Spinal cord (tissue), 10 donors: ENCODE data around the gene CYTIP. TPM values are rescaled to one million over a fixed set of nuclear protein-coding genes. Genes with fewer than 3 reads are reported as not detected.

Experiments
- DNase-seq, 6 donors: peaks; one replicate each; pipeline versions ENCODE4 v3.0.0 to v3.0.0-alpha.2; 2013 to 2015; ENCODE audit warnings: low spot score in 6 of 6, low read depth in 4 of 6
- H3K27ac ChIP-seq: one replicate; pipeline ENCODE4 v1.5.1; 2013; ENCODE audit warnings: low read depth, low read length, control low read depth
- H3K27me3 ChIP-seq: one replicate; pipeline ENCODE4 v1.6.1; 2013; ENCODE audit warnings: low read length; ENCODE audit not compliant: control insufficient read depth, insufficient read depth
- H3K36me3 ChIP-seq: one replicate; pipeline ENCODE4 v1.6.1; 2013; ENCODE audit warnings: low read length; ENCODE audit not compliant: control insufficient read depth, insufficient read depth
- H3K4me1 ChIP-seq: one replicate; pipeline ENCODE4 v1.6.1; 2013; ENCODE audit warnings: low read length; ENCODE audit not compliant: control insufficient read depth, insufficient read depth
- H3K4me3 ChIP-seq: one replicate; pipeline ENCODE4 v1.5.1; 2013; ENCODE audit warnings: low read depth, low read length, control low read depth
- H3K9me3 ChIP-seq: one replicate; pipeline ENCODE4 v1.6.1; 2013; ENCODE audit warnings: low read length; ENCODE audit not compliant: control insufficient read depth, insufficient read depth
- WGBS: methylation state at CpG from one replicate; pipeline ENCODE4 v1.1.5; 2013; ENCODE audit warnings: missing lambda C conversion rate; ENCODE audit not compliant: insufficient coverage; 5-methylcytosine and 5-hydroxymethylcytosine counted together
- polyA plus RNA-seq, 2 donors: library from polyadenylated mRNA; unstranded; fragments of 120-200 nt; gene quantifications; one replicate each; pipeline ENCODE4 v1.2.1, GENCODE V29; 2013; ENCODE audit not compliant: insufficient read length in 2 of 2
- total RNA-seq, 2 donors: library from RNA; depleted of rRNA in 1 of 2; stranded (reverse); fragments of 120-200 nt in 1 of 2; fragments of >200 nt in 1 of 2; gene quantifications; one replicate each; pipeline versions ENCODE4 v1.2.3 to v1.2.4, GENCODE V29; 2013 to 2014
- donor health status: healthy.

The CYTIP gene
- total and polyA plus RNA-seq, 4 donors = 0.54 to 5.9 (median 0.98) TPM

GRCh38 chr2:157428500-157429175 lies 15.3 kb downstream of the CYTIP start:
- Histone ChIP-seq H3K4me1 (no peaks in the 10 kb centered on the region), H3K4me3 (no peak overlapping the region), H3K27ac (no peak overlapping the region), H3K27me3 (no peaks in the 10 kb centered on the region), H3K36me3 (no peaks in the 10 kb centered on the region), H3K9me3 (peaks cover 7% of the 10 kb centered on the region)
- no peak for DNase-seq
- whole genome bisulfite sequencing = 78% methylated on average over 2 of the region's 2 CpGs

- DNase-seq = no peak
- H3K4me3 ChIP-seq = no peak overlapping the region
- H3K9me3 ChIP-seq = peaks cover 7% of the 10 kb centered on the region
- no peak overlapping the region for H3K27ac ChIP-seq
- no peaks in the 10 kb centered on the region for H3K27me3 ChIP-seq
- no peaks in the 10 kb centered on the region for H3K36me3 ChIP-seq
- no peaks in the 10 kb centered on the region for H3K4me1 ChIP-seq
Observed at GRCh38 chr2:157427922-157428303, 16.0 kb downstream of the CYTIP start.

GRCh38 chr2:157427003-157427921 lies 16.6 kb downstream of the CYTIP start:
- H3K9me3 ChIP-seq = peaks cover 7% of the 10 kb centered on the region
- DNase-seq = peak in 1 of 6 donors; percentile 28
- no peak overlapping the region for H3K27ac ChIP-seq
- no peaks in the 10 kb centered on the region for H3K27me3 ChIP-seq
- H3K4me3 ChIP-seq = no peak overlapping the region
- no peaks in the 10 kb centered on the region for H3K36me3 ChIP-seq
- no CpG with 5 or more reads among the region's 6 CpGs for WGBS
- H3K4me1 ChIP-seq = no peaks in the 10 kb centered on the region

GRCh38 chr2:157426477-157426994 lies 17.4 kb downstream of the CYTIP start:
- Histone ChIP-seq H3K9me3 (peaks cover 7% of the 10 kb centered on the region), H3K4me1 (no peaks in the 10 kb centered on the region), H3K4me3 (no peak overlapping the region), H3K27ac (no peak overlapping the region), H3K36me3 (no peaks in the 10 kb centered on the region), H3K27me3 (no peaks in the 10 kb centered on the region)
- WGBS = no CpG with 5 or more reads among the region's 4 CpGs
- DNase-seq = no peak

GRCh38 chr2:157424374-157424773 lies 19.5 kb downstream of the CYTIP start:
- H3K27ac ChIP-seq = no peak overlapping the region
- H3K4me1 ChIP-seq = no peaks in the 10 kb centered on the region
- H3K36me3 ChIP-seq = no peaks in the 10 kb centered on the region
- DNase-seq = no peak
- H3K9me3 ChIP-seq = peaks cover 7% of the 10 kb centered on the region
- no peak overlapping the region for H3K4me3 ChIP-seq
- no peaks in the 10 kb centered on the region for H3K27me3 ChIP-seq
- no CpG with 5 or more reads among the region's 1 CpG for WGBS

- H3K27ac ChIP-seq = no peak overlapping the region
- H3K4me3 ChIP-seq = no peak overlapping the region
- H3K9me3 ChIP-seq = peaks cover 7% of the 10 kb centered on the region
- no peak for DNase-seq
- no peaks in the 10 kb centered on the region for H3K4me1 ChIP-seq
- WGBS = 93% methylated on average over 2 of the region's 3 CpGs
- H3K36me3 ChIP-seq = no peaks in the 10 kb centered on the region
- H3K27me3 ChIP-seq = no peaks in the 10 kb centered on the region
Observed at GRCh38 chr2:157421964-157422363, 21.9 kb downstream of the CYTIP start.

GRCh38 chr2:157421331-157421944 lies 22.5 kb downstream of the CYTIP start:
- no peak overlapping the region for H3K27ac ChIP-seq
- no peaks in the 10 kb centered on the region for H3K36me3 ChIP-seq
- H3K4me3 ChIP-seq = no peak overlapping the region
- no peaks in the 10 kb centered on the region for H3K27me3 ChIP-seq
- DNase-seq = no peak
- peaks cover 5% of the 10 kb centered on the region for H3K9me3 ChIP-seq
- no peaks in the 10 kb centered on the region for H3K4me1 ChIP-seq
- no CpG with 5 or more reads among the region's 2 CpGs for WGBS

- Histone ChIP-seq H3K4me3 (no peak overlapping the region), H3K27me3 (no peaks in the 10 kb centered on the region), H3K9me3 (peaks cover 4% of the 10 kb centered on the region), H3K4me1 (no peaks in the 10 kb centered on the region), H3K27ac (no peak overlapping the region), H3K36me3 (no peaks in the 10 kb centered on the region)
- no peak for DNase-seq
- no CpG with 5 or more reads among the region's 4 CpGs for WGBS
Observed at GRCh38 chr2:157420771-157421323, 23.0 kb downstream of the CYTIP start.

- Histone ChIP-seq H3K9me3 (no peaks in the 10 kb centered on the region), H3K4me1 (no peaks in the 10 kb centered on the region)
- 97% methylated on average over 12 of the region's 12 CpGs for WGBS
Observed at GRCh38 chr2:157419031-157419575, 24.8 kb downstream of the CYTIP start.

More at GRCh38 chr2:157419031-157419575, 24.8 kb downstream of the CYTIP start:
- Histone ChIP-seq H3K36me3 (no peaks in the 10 kb centered on the region), H3K27me3 (no peaks in the 10 kb centered on the region), H3K27ac (no peak overlapping the region), H3K4me3 (no peak overlapping the region)
- DNase-seq = no peak
